T-cell (primary cell): ENCODE data around the gene KATNB1. TPM values are rescaled to one million over a fixed set of nuclear protein-coding genes. Genes with fewer than 3 reads are reported as not detected.

Experiments
- ATAC-seq, 4 experiments: fragments of 200-7000 bp in 3 of 4; fragments of 150-1000 bp in 1 of 4; cut with Tn5 transposase; replicated peaks in 1 of 4; 1 replicate in 3 of 4; 2 replicates in 1 of 4; pipeline ENCODE4 v1.10.0; 2021; ENCODE audit warnings: moderate library complexity in 3 of 4, mild to moderate bottlenecking in 2 of 4, moderate number of reproducible peaks in 1 of 4
- CTCF ChIA-PET, 2 donors: fragments of 300-600 bp; sonication (Branson Sonifier 250); formaldehyde crosslinking; loops; one replicate each; lab custom pipeline; 2022; ENCODE audit warnings: antibody characterized with exemption in 2 of 2; lab: Charles Lee
- POLR2A ChIA-PET, 2 donors: fragments of 300-600 bp; sonication (Branson Sonifier 250); formaldehyde crosslinking; loops; one replicate each; lab custom pipeline; 2022; ENCODE audit warnings: antibody characterized with exemption in 2 of 2; lab: Charles Lee
- DNase-seq, 35 experiments: peaks; one replicate each; pipeline versions ENCODE4 v3.0.0 to v3.0.0-alpha.2; 2013 to 2023
- H3K27ac ChIP-seq: one replicate; pipeline ENCODE4 v1.5.1; 2013; ENCODE audit warnings: low read length
- H3K27me3 ChIP-seq, 2 experiments: replicated peaks in 1 of 2; 1 replicate in 1 of 2; 2 replicates in 1 of 2; pipeline versions ENCODE4 v1.6.1 to v1.7.0; 2013; ENCODE audit warnings: low read length in 1 of 2, mixed read lengths in 1 of 2; ENCODE audit not compliant: control insufficient read depth in 2 of 2, insufficient read depth in 2 of 2; ENCODE audit errors: extremely low read depth in 1 of 2
- H3K36me3 ChIP-seq, 2 donors: 1 replicate in 1 of 2; 2 replicates in 1 of 2; pipeline versions ENCODE4 v1.6.1 to v1.7.0; 2013; ENCODE audit warnings: low read length in 1 of 2; ENCODE audit not compliant: control insufficient read depth in 2 of 2, insufficient read depth in 1 of 2; ENCODE audit errors: extremely low read depth in 1 of 2
- H3K4me1 ChIP-seq, 2 experiments: 1 replicate in 1 of 2; 2 replicates in 1 of 2; pipeline versions ENCODE4 v1.6.1 to v1.7.0; 2013; ENCODE audit warnings: low read length in 2 of 2, mixed read lengths in 1 of 2; ENCODE audit not compliant: insufficient read depth in 2 of 2, control insufficient read depth in 1 of 2; ENCODE audit errors: extremely low read depth in 1 of 2
- H3K4me3 ChIP-seq, 2 donors: 1 replicate in 1 of 2; 2 replicates in 1 of 2; pipeline versions ENCODE4 v1.5.1 to v1.7.0; 2013; ENCODE audit warnings: mild to moderate bottlenecking in 2 of 2, low read length in 1 of 2, moderate library complexity in 1 of 2; ENCODE audit not compliant: control insufficient read depth in 1 of 2; ENCODE audit errors: extremely low read depth in 1 of 2
- H3K9me3 ChIP-seq: 2 replicates; pipeline ENCODE4 v1.7.0; 2013
- H3K27ac Mint-ChIP-seq, 2 donors: one replicate each; pipeline ENCODE4 v1.8.0; 2020 to 2021; ENCODE audit warnings: mild to moderate bottlenecking in 2 of 2, mixed read lengths in 2 of 2
- H3K27me3 Mint-ChIP-seq, 2 donors: one replicate each; pipeline ENCODE4 v1.8.0; 2021 to 2022; ENCODE audit warnings: mixed read lengths in 2 of 2
- H3K36me3 Mint-ChIP-seq: one replicate; pipeline ENCODE4 v1.8.0; 2021; ENCODE audit warnings: mixed read lengths
- H3K4me1 Mint-ChIP-seq, 3 donors: one replicate each; pipeline ENCODE4 v1.8.0; 2020 to 2022; ENCODE audit warnings: mixed read lengths in 3 of 3, mild to moderate bottlenecking in 1 of 3
- H3K4me3 Mint-ChIP-seq, 3 donors: one replicate each; pipeline ENCODE4 v1.8.0; 2020 to 2022; ENCODE audit warnings: mild to moderate bottlenecking in 3 of 3, mixed read lengths in 3 of 3, moderate library complexity in 3 of 3
- H3K9me3 Mint-ChIP-seq, 3 donors: one replicate each; pipeline ENCODE4 v1.8.0; 2020 to 2022; ENCODE audit warnings: mixed read lengths in 3 of 3
- WGBS: methylation state at CpG from one replicate; pipeline ENCODE4 v1.1.5; 2013; ENCODE audit warnings: missing lambda C conversion rate; ENCODE audit not compliant: insufficient coverage; 5-methylcytosine and 5-hydroxymethylcytosine counted together
- total RNA-seq, 35 experiments: library from RNA in 6 of 35; stranded (reverse) in 6 of 35; fragments of 120-200 nt in 1 of 35; gene quantifications; one replicate each; pipeline versions ENCODE4 v1.2.1 to v1.2.4 and lab custom pipeline; 2013 to 2026

KATNB1 gene
- total RNA-seq, 5 donors from 2014 or later (not counting 1 experiment from before 2014, with no cell fraction given): 23.0 to 28.0 (median 25.5) TPM

GRCh38 chr16:57689762-57690558, 45.6 kb upstream of the KATNB1 start:
- CTCF ChIA-PET: interaction anchor here in 1 of 2 donors (0.6 kb wide), 2 partner anchors 110 to 617 kb away, joined by 4 read pairs; no protein-coding TSS in a partner anchor
- no peaks in the 10 kb centered on the region for H3K36me3 Mint-ChIP-seq
- H3K27me3 Mint-ChIP-seq: no peaks in the 10 kb centered on the region
- POLR2A ChIA-PET: interaction anchor here in 1 of 2 donors (0.6 kb wide), 1 partner anchor 20 kb away, joined by 3 read pairs; no protein-coding TSS in a partner anchor
- peaks cover 9 to 30% of the 10 kb centered on the region in 2 experiments for H3K4me1 ChIP-seq
- H3K9me3 ChIP-seq: no peaks in the 10 kb centered on the region
- H3K27ac ChIP-seq: peak overlapping the region; percentile 60
- peak overlapping the region; percentile 55 to 84 for H3K27ac Mint-ChIP-seq
- H3K4me3 Mint-ChIP-seq: peak overlapping the region in 2 of 3 donors; percentile 29 to 48
- H3K36me3 ChIP-seq: no peaks in the 10 kb centered on the region
- H3K4me1 Mint-ChIP-seq: peaks cover 20 to 34% (median 21%) of the 10 kb centered on the region in 3 donors
- peak overlapping the region in 1 of 2 donors; percentile 3 for H3K4me3 ChIP-seq
- no peaks in the 10 kb centered on the region for H3K9me3 Mint-ChIP-seq
- DNase-seq (peak; percentile 9 to 81 (median 60)), ATAC-seq (peak; percentile 84 to 97 (median 86))
- H3K27me3 ChIP-seq: peaks cover 0 to 25% of the 10 kb centered on the region in 2 experiments
- 32% methylated on average over 7 of the region's 13 CpGs for WGBS

GRCh38 chr16:57690782-57691471, 44.6 kb upstream of the KATNB1 start:
- H3K27ac Mint-ChIP-seq: no peak overlapping the region
- H3K4me1 Mint-ChIP-seq: peaks cover 22 to 39% (median 26%) of the 10 kb centered on the region in 3 donors
- no peaks in the 10 kb centered on the region for H3K36me3 ChIP-seq
- CTCF ChIA-PET: no interaction called here
- H3K27me3 Mint-ChIP-seq: no peaks in the 10 kb centered on the region
- no peak for DNase-seq
- H3K36me3 Mint-ChIP-seq: no peaks in the 10 kb centered on the region
- WGBS: 86% methylated on average over 4 of the region's 4 CpGs
- H3K9me3 Mint-ChIP-seq: no peaks in the 10 kb centered on the region
- peaks cover 9 to 30% of the 10 kb centered on the region in 2 experiments for H3K4me1 ChIP-seq
- peaks cover 0 to 24% of the 10 kb centered on the region in 2 experiments for H3K27me3 ChIP-seq
- H3K4me3 Mint-ChIP-seq: no peak overlapping the region
- no peak overlapping the region for H3K27ac ChIP-seq
- no peaks in the 10 kb centered on the region for H3K9me3 ChIP-seq
- ATAC-seq: no peak
- POLR2A ChIA-PET: interaction anchor here in 1 of 2 donors (0.6 kb wide), 1 partner anchor 21 kb away, joined by 3 read pairs; no protein-coding TSS in a partner anchor
- no peak overlapping the region for H3K4me3 ChIP-seq

GRCh38 chr16:57692636-57693035, 42.9 kb upstream of the KATNB1 start:
- Mint-ChIP-seq H3K4me3 (no peak overlapping the region), H3K4me1 (peaks cover 22 to 39% (median 26%) of the 10 kb centered on the region in 3 donors), H3K36me3 (no peaks in the 10 kb centered on the region), H3K9me3 (no peaks in the 10 kb centered on the region), H3K27me3 (no peaks in the 10 kb centered on the region), H3K27ac (no peak overlapping the region)
- Histone ChIP-seq H3K27ac (no peak overlapping the region), H3K9me3 (no peaks in the 10 kb centered on the region), H3K36me3 (no peaks in the 10 kb centered on the region), H3K4me3 (no peak overlapping the region), H3K4me1 (peaks cover 9 to 30% of the 10 kb centered on the region in 2 experiments), H3K27me3 (peaks cover 0 to 28% of the 10 kb centered on the region in 2 experiments)
- ChIA-PET CTCF (no interaction called here), POLR2A (no interaction called here)
- WGBS: 75% methylated on average over 2 of the region's 2 CpGs
- DNase-seq (no peak), ATAC-seq (no peak)

GRCh38 chr16:57693550-57693949, 42.0 kb upstream of the KATNB1 start:
- Mint-ChIP-seq H3K27me3 (no peaks in the 10 kb centered on the region), H3K4me3 (no peak overlapping the region), H3K4me1 (peaks cover 22 to 33% (median 26%) of the 10 kb centered on the region in 3 donors), H3K9me3 (no peaks in the 10 kb centered on the region), H3K36me3 (no peaks in the 10 kb centered on the region), H3K27ac (no peak overlapping the region)
- Histone ChIP-seq H3K4me3 (no peak overlapping the region), H3K27me3 (peaks cover 0 to 33% of the 10 kb centered on the region in 2 experiments), H3K9me3 (no peaks in the 10 kb centered on the region), H3K36me3 (no peaks in the 10 kb centered on the region), H3K27ac (no peak overlapping the region), H3K4me1 (peaks cover 9 to 30% of the 10 kb centered on the region in 2 experiments)
- ATAC-seq (no peak), DNase-seq (no peak)
- POLR2A ChIA-PET: no interaction called here
- CTCF ChIA-PET: no interaction called here
- 40% methylated on average over 1 of the region's 4 CpGs for WGBS

GRCh38 chr16:57694231-57694724, 41.3 kb upstream of the KATNB1 start:
- WGBS: 93% methylated on average over 4 of the region's 10 CpGs
- CTCF ChIA-PET: no interaction called here
- H3K9me3 ChIP-seq: no peaks in the 10 kb centered on the region
- no peaks in the 10 kb centered on the region for H3K36me3 ChIP-seq
- peaks cover 9 to 24% of the 10 kb centered on the region in 2 experiments for H3K4me1 ChIP-seq
- H3K4me3 ChIP-seq: no peak overlapping the region
- H3K9me3 Mint-ChIP-seq: no peaks in the 10 kb centered on the region
- POLR2A ChIA-PET: no interaction called here
- peaks cover 0 to 33% of the 10 kb centered on the region in 2 experiments for H3K27me3 ChIP-seq
- no peak overlapping the region for H3K27ac Mint-ChIP-seq
- H3K4me3 Mint-ChIP-seq: peak overlapping the region in 1 of 3 donors; percentile 57
- peaks cover 0 to 1% of the 10 kb centered on the region in 2 donors for H3K27me3 Mint-ChIP-seq
- no peak for ATAC-seq
- H3K36me3 Mint-ChIP-seq: no peaks in the 10 kb centered on the region
- DNase-seq: no peak
- peaks cover 20 to 28% (median 24%) of the 10 kb centered on the region in 3 donors for H3K4me1 Mint-ChIP-seq
- H3K27ac ChIP-seq: no peak overlapping the region
